Neural cell (in vitro differentiated cells): Measurements from ENCODE around the gene IGFL4. TPM values are rescaled to one million over a fixed set of nuclear protein-coding genes. Genes with fewer than 3 reads are reported as not detected.

Experiments
- H2AFZ ChIP-seq: fragments of 200-600, 300-800 bp; sonication (generic), shearing (Covaris generic); 2 replicates; pipeline ENCODE4 v1.6.0; 2014; ENCODE audit warnings: low read depth, mild to moderate bottlenecking, antibody characterized with exemption, low read length, moderate library complexity
- H3F3A ChIP-seq: fragments of 200-600 bp; shearing (Covaris generic); 2 replicates; pipeline ENCODE4 v1.6.1; 2016; ENCODE audit warnings: mild to moderate bottlenecking, moderate library complexity, mixed read lengths, antibody characterized with exemption, low read length; ENCODE audit not compliant: insufficient read depth, poor library complexity, severe bottlenecking
- H3K27ac ChIP-seq: fragments of 200-600, 300-800 bp; sonication (generic), shearing (Covaris generic); 2 replicates; pipeline ENCODE4 v1.5.1; 2014; ENCODE audit warnings: mild to moderate bottlenecking, low read length, moderate library complexity
- H3K27me3 ChIP-seq: fragments of 300-800, 200-600 bp; sonication (generic), shearing (Covaris generic); 2 replicates; pipeline ENCODE4 v1.6.0; 2014; ENCODE audit warnings: mild to moderate bottlenecking, low read depth, low read length, moderate library complexity; ENCODE audit not compliant: insufficient read depth
- H3K36me3 ChIP-seq: fragments of 300-800, 200-600 bp; sonication (generic), shearing (Covaris generic); 2 replicates; pipeline ENCODE4 v1.5.1; 2014; ENCODE audit warnings: mild to moderate bottlenecking, antibody characterized with exemption, low read length, moderate library complexity; ENCODE audit not compliant: insufficient read depth
- H3K4me2 ChIP-seq: fragments of 300-800, 200-600 bp; sonication (generic), shearing (Covaris generic); 2 replicates; pipeline ENCODE4 v1.6.0; 2014; ENCODE audit warnings: mild to moderate bottlenecking, low read length
- H3K4me3 ChIP-seq: fragments of 300-800, 200-600 bp; sonication (generic), shearing (Covaris generic); 2 replicates; pipeline ENCODE4 v1.5.1; 2014; ENCODE audit warnings: mild to moderate bottlenecking, low read length, moderate library complexity
- H3K79me2 ChIP-seq: fragments of 200-600 bp; shearing (Covaris generic); replicated peaks from 2 replicates; pipeline ENCODE4 v1.6.0; 2014; ENCODE audit warnings: mild to moderate bottlenecking, low read length, moderate library complexity; ENCODE audit not compliant: insufficient read depth
- H3K9ac ChIP-seq: fragments of 300-800, 200-600 bp; sonication (generic), shearing (Covaris generic); 2 replicates; pipeline ENCODE4 v1.6.1; 2016; ENCODE audit warnings: mild to moderate bottlenecking, low read length, mixed read lengths
- H3K9me2 ChIP-seq: fragments of 200-600 bp; shearing (Covaris generic); 2 replicates; pipeline ENCODE4 v1.6.1; 2016; ENCODE audit warnings: mild to moderate bottlenecking, low read length, mixed read lengths; ENCODE audit not compliant: insufficient read depth
- H3K9me3 ChIP-seq: fragments of 200-600, 300-800 bp; sonication (generic), shearing (Covaris generic); 2 replicates; pipeline ENCODE4 v1.6.1; 2016; ENCODE audit warnings: mild to moderate bottlenecking, mixed run types, low read length, moderate library complexity, mixed read lengths
- H4K20me1 ChIP-seq: fragments of 200-600 bp; shearing (Covaris generic); 2 replicates; pipeline ENCODE4 v1.6.1; 2016; ENCODE audit warnings: mild to moderate bottlenecking, mixed run types; ENCODE audit not compliant: insufficient read depth
- CTCF ChIP-seq: fragments of 450-650 bp; IDR thresholded peaks from 2 replicates; pipeline ENCODE4 v1.5.1; 2014; ENCODE audit warnings: antibody characterized with exemption, mild to moderate bottlenecking, moderate library complexity; ENCODE audit not compliant: poor library complexity, severe bottlenecking
- EP300 ChIP-seq: fragments of 450-650 bp; conservative IDR thresholded peaks from 2 replicates; pipeline ENCODE4 v1.6.1; 2014; ENCODE audit warnings: antibody characterized with exemption, mild to moderate bottlenecking, moderate library complexity; ENCODE audit not compliant: poor library complexity, severe bottlenecking
- EZH2 ChIP-seq: fragments of 200-600, 300-800 bp; shearing (Covaris generic), sonication (generic); IDR thresholded peaks from 2 replicates; pipeline ENCODE4 v1.6.1; 2014; ENCODE audit warnings: antibody characterized with exemption, low read length, borderline replicate concordance, mild to moderate bottlenecking; ENCODE audit not compliant: insufficient read depth, poor library complexity, severe bottlenecking
- MXI1 ChIP-seq: fragments of 450-650 bp; conservative IDR thresholded peaks from 2 replicates; pipeline ENCODE4 v1.6.1; 2014; ENCODE audit warnings: antibody characterized with exemption, mild to moderate bottlenecking; ENCODE audit not compliant: poor library complexity, severe bottlenecking
- POLR2AphosphoS5 ChIP-seq: IDR thresholded peaks from 2 replicates; pipeline ENCODE4 v1.6.1; 2012
- RAD21 ChIP-seq: fragments of 450-650 bp; conservative IDR thresholded peaks from 2 replicates; pipeline ENCODE4 v1.6.1; 2014; ENCODE audit warnings: antibody characterized with exemption, mild to moderate bottlenecking, moderate library complexity
- SMC3 ChIP-seq: fragments of 450-650 bp; conservative IDR thresholded peaks from 2 replicates; pipeline ENCODE4 v1.6.1; 2014; ENCODE audit warnings: antibody characterized with exemption, mild to moderate bottlenecking, moderate library complexity; ENCODE audit not compliant: poor library complexity
- TAF1 ChIP-seq: IDR thresholded peaks from 2 replicates; pipeline ENCODE4 v1.6.1; 2012; ENCODE audit warnings: low read depth
- polyA plus RNA-seq: library from polyadenylated mRNA; depleted of rRNA; stranded (reverse); fragments of >200 nt; gene quantifications from 2 replicates; pipeline ENCODE4 v1.2.3, GENCODE V29; 2014
- TF ChIP-seq, protein P1 (sequence below): IDR thresholded peaks from 2 replicates; pipeline ENCODE4 v1.6.1; 2012; ENCODE audit warnings: borderline replicate concordance

The IGFL4 gene
- polyA plus RNA-seq, 1 donor from 2014 or later: 5.2 TPM

DNA sequence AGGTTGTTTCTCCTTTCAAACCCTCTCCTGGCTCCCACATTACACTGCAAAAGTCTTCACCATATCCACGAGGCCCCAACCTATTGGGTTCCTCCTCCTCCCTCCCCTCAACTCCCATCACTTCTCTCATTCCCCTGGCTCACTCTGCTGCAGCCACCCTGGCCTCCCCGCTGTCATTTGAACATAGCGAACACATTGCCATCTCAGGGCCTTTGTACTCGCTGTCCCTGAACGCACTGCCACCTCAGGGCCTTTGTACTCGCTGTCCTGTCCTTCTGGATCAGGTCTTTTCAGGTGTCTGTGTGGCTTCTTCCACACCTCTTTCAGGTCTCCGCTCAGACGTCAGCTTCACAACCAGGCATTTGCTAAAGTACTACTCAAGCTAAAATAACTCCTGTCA, 43.9 kb downstream of the IGFL4 start:
- Histone ChIP-seq H3K9me2 (no peaks in the 10 kb centered on the region), H3K27me3 (no peaks in the 10 kb centered on the region), H3F3A (no peaks in the 10 kb centered on the region), H3K36me3 (no peaks in the 10 kb centered on the region), H4K20me1 (no peaks in the 10 kb centered on the region), H3K27ac (no peak overlapping the region), H3K9ac (no peak overlapping the region), H3K4me2 (no peak overlapping the region), H2AFZ (no peak overlapping the region), H3K9me3 (no peaks in the 10 kb centered on the region), H3K79me2 (peaks cover 3% of the 10 kb centered on the region), H3K4me3 (no peak overlapping the region)
- no peak for TF ChIP-seq CTCF
- TF ChIP-seq, protein P1, sequence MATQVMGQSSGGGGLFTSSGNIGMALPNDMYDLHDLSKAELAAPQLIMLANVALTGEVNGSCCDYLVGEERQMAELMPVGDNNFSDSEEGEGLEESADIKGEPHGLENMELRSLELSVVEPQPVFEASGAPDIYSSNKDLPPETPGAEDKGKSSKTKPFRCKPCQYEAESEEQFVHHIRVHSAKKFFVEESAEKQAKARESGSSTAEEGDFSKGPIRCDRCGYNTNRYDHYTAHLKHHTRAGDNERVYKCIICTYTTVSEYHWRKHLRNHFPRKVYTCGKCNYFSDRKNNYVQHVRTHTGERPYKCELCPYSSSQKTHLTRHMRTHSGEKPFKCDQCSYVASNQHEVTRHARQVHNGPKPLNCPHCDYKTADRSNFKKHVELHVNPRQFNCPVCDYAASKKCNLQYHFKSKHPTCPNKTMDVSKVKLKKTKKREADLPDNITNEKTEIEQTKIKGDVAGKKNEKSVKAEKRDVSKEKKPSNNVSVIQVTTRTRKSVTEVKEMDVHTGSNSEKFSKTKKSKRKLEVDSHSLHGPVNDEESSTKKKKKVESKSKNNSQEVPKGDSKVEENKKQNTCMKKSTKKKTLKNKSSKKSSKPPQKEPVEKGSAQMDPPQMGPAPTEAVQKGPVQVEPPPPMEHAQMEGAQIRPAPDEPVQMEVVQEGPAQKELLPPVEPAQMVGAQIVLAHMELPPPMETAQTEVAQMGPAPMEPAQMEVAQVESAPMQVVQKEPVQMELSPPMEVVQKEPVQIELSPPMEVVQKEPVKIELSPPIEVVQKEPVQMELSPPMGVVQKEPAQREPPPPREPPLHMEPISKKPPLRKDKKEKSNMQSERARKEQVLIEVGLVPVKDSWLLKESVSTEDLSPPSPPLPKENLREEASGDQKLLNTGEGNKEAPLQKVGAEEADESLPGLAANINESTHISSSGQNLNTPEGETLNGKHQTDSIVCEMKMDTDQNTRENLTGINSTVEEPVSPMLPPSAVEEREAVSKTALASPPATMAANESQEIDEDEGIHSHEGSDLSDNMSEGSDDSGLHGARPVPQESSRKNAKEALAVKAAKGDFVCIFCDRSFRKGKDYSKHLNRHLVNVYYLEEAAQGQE: no peak
- no peak for TF ChIP-seq TAF1
- no peak for TF ChIP-seq SMC3
- TF ChIP-seq MXI1: no peak
- TF ChIP-seq POLR2AphosphoS5: no peak
- no peak for TF ChIP-seq RAD21
- no peak for TF ChIP-seq EZH2
- no peak for TF ChIP-seq EP300

DNA sequence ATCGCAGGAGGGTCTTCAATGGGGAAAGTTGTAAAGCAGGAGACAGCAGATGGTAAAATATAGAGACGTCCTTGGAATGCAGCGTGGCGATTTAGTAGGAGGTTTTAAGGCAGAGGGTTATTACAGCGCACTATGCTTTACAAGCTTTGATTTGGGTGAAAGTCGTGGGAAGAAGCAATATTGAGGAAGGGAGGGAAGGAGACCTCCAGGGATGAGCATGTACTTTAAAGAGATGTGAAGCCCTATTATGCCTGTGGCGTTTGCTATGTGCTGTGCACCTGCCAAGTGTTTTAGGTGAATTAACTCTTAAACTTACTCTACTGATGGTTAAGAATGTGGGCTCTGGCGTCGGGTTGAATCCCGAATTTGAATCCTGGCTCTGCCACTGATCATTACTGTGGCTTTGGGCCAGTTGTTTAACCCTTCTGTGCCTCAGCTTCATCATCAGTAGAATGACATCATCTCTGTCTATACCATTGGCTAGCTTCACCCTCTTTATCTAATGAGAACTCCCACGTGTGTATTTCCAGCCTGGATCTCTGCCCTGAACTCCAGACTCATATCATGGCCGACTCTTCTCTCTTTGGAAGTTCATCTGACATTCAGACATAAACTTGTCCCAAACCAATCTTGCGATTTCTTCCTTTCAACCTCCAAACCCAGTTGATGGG, 45.0 kb downstream of the IGFL4 start:
- Histone ChIP-seq H3K27ac (peak overlapping the region; percentile 76), H3F3A (no peaks in the 10 kb centered on the region), H3K4me3 (peak overlapping the region; percentile 71), H3K9ac (peak overlapping the region; percentile 67), H3K4me2 (peak overlapping the region; percentile 85), H3K79me2 (no peaks in the 10 kb centered on the region), H3K9me3 (no peaks in the 10 kb centered on the region), H3K36me3 (no peaks in the 10 kb centered on the region), H3K9me2 (no peaks in the 10 kb centered on the region), H2AFZ (peak overlapping the region; percentile 58), H4K20me1 (no peaks in the 10 kb centered on the region), H3K27me3 (no peaks in the 10 kb centered on the region)
- TF ChIP-seq RAD21 (no peak), CTCF (no peak), EP300 (no peak), MXI1 (no peak), POLR2AphosphoS5 (no peak), TAF1 (no peak), SMC3 (no peak), EZH2 (no peak)
- TF ChIP-seq, protein P1: no peak
